SJSA1 (cell line): ENCODE results near the gene CAMTA1. TPM values are rescaled to one million over a fixed set of nuclear protein-coding genes. Genes with fewer than 3 reads are reported as not detected.

ENCODE experiments used
- DNase-seq, 2 experiments: peaks; one replicate each; pipeline ENCODE4 v3.0.0-alpha.2; 2015 to 2020; ENCODE audit warnings: low spot score in 2 of 2, low read depth in 1 of 2
- H3K27ac ChIP-seq: fragments of 250-450 bp; sonication (Bioruptor Pico); 2 replicates; pipeline ENCODE4 v1.5.1; 2020; ENCODE audit warnings: mild to moderate bottlenecking, moderate library complexity
- H3K27me3 ChIP-seq: fragments of 250-450 bp; sonication (Bioruptor Pico); replicated peaks from 2 replicates; pipeline ENCODE4 v1.5.1; 2020; ENCODE audit warnings: mild to moderate bottlenecking, moderate library complexity
- H3K36me3 ChIP-seq: fragments of 250-450 bp; sonication (Bioruptor Pico); 2 replicates; pipeline ENCODE4 v1.5.1; 2020; ENCODE audit warnings: mild to moderate bottlenecking
- H3K4me1 ChIP-seq: fragments of 250-450 bp; sonication (Bioruptor Pico); replicated peaks from 2 replicates; pipeline ENCODE4 v1.6.1; 2021; ENCODE audit warnings: mild to moderate bottlenecking
- H3K4me3 ChIP-seq: fragments of 250-450 bp; sonication (Bioruptor Pico); 2 replicates; pipeline ENCODE4 v1.5.1; 2020; ENCODE audit warnings: mild to moderate bottlenecking
- H3K9me3 ChIP-seq: fragments of 250-450 bp; sonication (Bioruptor Pico); replicated peaks from 2 replicates; pipeline ENCODE4 v1.5.1; 2020; ENCODE audit warnings: mild to moderate bottlenecking
- total RNA-seq: library from RNA; depleted of rRNA; stranded (reverse); fragments of >200 nt; shearing (Covaris generic); gene quantifications from 2 replicates; pipeline ENCODE4 v1.2.3, GENCODE V29; 2014

The CAMTA1 gene
- total RNA-seq, 1 experiment from 2014 or later = 136 TPM

- no peak for DNase-seq
- H3K9me3 ChIP-seq = no peaks in the 10 kb centered on the region
- no peaks in the 10 kb centered on the region for H3K36me3 ChIP-seq
- H3K27me3 ChIP-seq = no peaks in the 10 kb centered on the region
- no peak overlapping the region for H3K27ac ChIP-seq
- no peak overlapping the region for H3K4me3 ChIP-seq
- H3K4me1 ChIP-seq = no peaks in the 10 kb centered on the region
Measured at GRCh38 chr1:7444363-7444762, 659.1 kb downstream of the CAMTA1 start.

- DNase-seq = no peak
- no peaks in the 10 kb centered on the region for H3K27me3 ChIP-seq
- no peaks in the 10 kb centered on the region for H3K4me1 ChIP-seq
- no peaks in the 10 kb centered on the region for H3K36me3 ChIP-seq
- H3K27ac ChIP-seq = no peak overlapping the region
- H3K4me3 ChIP-seq = no peak overlapping the region
- no peaks in the 10 kb centered on the region for H3K9me3 ChIP-seq
Measured at GRCh38 chr1:7447093-7447492, 661.8 kb downstream of the CAMTA1 start.

- no peaks in the 10 kb centered on the region for H3K9me3 ChIP-seq
- DNase-seq = no peak
- no peak overlapping the region for H3K27ac ChIP-seq
- H3K27me3 ChIP-seq = no peaks in the 10 kb centered on the region
- H3K4me1 ChIP-seq = no peaks in the 10 kb centered on the region
- no peaks in the 10 kb centered on the region for H3K36me3 ChIP-seq
- no peak overlapping the region for H3K4me3 ChIP-seq
Measured at GRCh38 chr1:7447736-7448135, 662.5 kb downstream of the CAMTA1 start.

- H3K9me3 ChIP-seq = no peaks in the 10 kb centered on the region
- no peaks in the 10 kb centered on the region for H3K27me3 ChIP-seq
- H3K27ac ChIP-seq = no peak overlapping the region
- no peak for DNase-seq
- H3K4me3 ChIP-seq = no peak overlapping the region
- no peaks in the 10 kb centered on the region for H3K36me3 ChIP-seq
- no peaks in the 10 kb centered on the region for H3K4me1 ChIP-seq
Measured at GRCh38 chr1:7448986-7449385, 663.7 kb downstream of the CAMTA1 start.

GRCh38 chr1:7449750-7450149 is 664.5 kb downstream of the CAMTA1 start:
- H3K27ac ChIP-seq = no peak overlapping the region
- H3K36me3 ChIP-seq = no peaks in the 10 kb centered on the region
- DNase-seq = no peak
- no peak overlapping the region for H3K4me3 ChIP-seq
- no peaks in the 10 kb centered on the region for H3K4me1 ChIP-seq
- no peaks in the 10 kb centered on the region for H3K27me3 ChIP-seq
- no peaks in the 10 kb centered on the region for H3K9me3 ChIP-seq

- no peak overlapping the region for H3K27ac ChIP-seq
- H3K4me1 ChIP-seq = no peaks in the 10 kb centered on the region
- DNase-seq = no peak
- no peak overlapping the region for H3K4me3 ChIP-seq
- no peaks in the 10 kb centered on the region for H3K9me3 ChIP-seq
- H3K36me3 ChIP-seq = no peaks in the 10 kb centered on the region
- no peaks in the 10 kb centered on the region for H3K27me3 ChIP-seq
Measured at GRCh38 chr1:7450838-7451237, 665.6 kb downstream of the CAMTA1 start.

- no peak overlapping the region for H3K27ac ChIP-seq
- no peaks in the 10 kb centered on the region for H3K9me3 ChIP-seq
- H3K4me3 ChIP-seq = no peak overlapping the region
- no peaks in the 10 kb centered on the region for H3K4me1 ChIP-seq
- H3K27me3 ChIP-seq = no peaks in the 10 kb centered on the region
- no peak for DNase-seq
- H3K36me3 ChIP-seq = no peaks in the 10 kb centered on the region
Measured at GRCh38 chr1:7453038-7453437, 667.8 kb downstream of the CAMTA1 start.

GRCh38 chr1:7454052-7454815 is 669.0 kb downstream of the CAMTA1 start:
- no peak for DNase-seq
- Histone ChIP-seq H3K9me3 (no peaks in the 10 kb centered on the region), H3K4me3 (no peak overlapping the region), H3K27ac (no peak overlapping the region), H3K36me3 (no peaks in the 10 kb centered on the region), H3K4me1 (no peaks in the 10 kb centered on the region), H3K27me3 (no peaks in the 10 kb centered on the region)

GRCh38 chr1:7454895-7455784 is 669.9 kb downstream of the CAMTA1 start:
- Histone ChIP-seq H3K27me3 (no peaks in the 10 kb centered on the region), H3K4me3 (no peak overlapping the region), H3K4me1 (no peaks in the 10 kb centered on the region), H3K36me3 (no peaks in the 10 kb centered on the region), H3K27ac (no peak overlapping the region), H3K9me3 (no peaks in the 10 kb centered on the region)
- no peak for DNase-seq

GRCh38 chr1:7455796-7456721 is 670.8 kb downstream of the CAMTA1 start:
- Histone ChIP-seq H3K36me3 (no peaks in the 10 kb centered on the region), H3K4me3 (no peak overlapping the region), H3K4me1 (no peaks in the 10 kb centered on the region), H3K27me3 (no peaks in the 10 kb centered on the region), H3K27ac (no peak overlapping the region), H3K9me3 (no peaks in the 10 kb centered on the region)
- no peak for DNase-seq

- H3K4me3 ChIP-seq = no peak overlapping the region
- no peaks in the 10 kb centered on the region for H3K9me3 ChIP-seq
- DNase-seq = no peak
- H3K36me3 ChIP-seq = no peaks in the 10 kb centered on the region
- H3K27me3 ChIP-seq = no peaks in the 10 kb centered on the region
- no peaks in the 10 kb centered on the region for H3K4me1 ChIP-seq
- no peak overlapping the region for H3K27ac ChIP-seq
Measured at GRCh38 chr1:7456722-7457082, 671.4 kb downstream of the CAMTA1 start.

GRCh38 chr1:7457811-7458210 is 672.6 kb downstream of the CAMTA1 start:
- H3K27ac ChIP-seq = no peak overlapping the region
- H3K4me1 ChIP-seq = no peaks in the 10 kb centered on the region
- no peaks in the 10 kb centered on the region for H3K9me3 ChIP-seq
- H3K36me3 ChIP-seq = no peaks in the 10 kb centered on the region
- DNase-seq = no peak
- no peaks in the 10 kb centered on the region; the same call in 1 of the 2 replicates for H3K27me3 ChIP-seq
- H3K4me3 ChIP-seq = no peak overlapping the region

- Histone ChIP-seq H3K4me3 (no peak overlapping the region), H3K9me3 (no peaks in the 10 kb centered on the region), H3K36me3 (no peaks in the 10 kb centered on the region), H3K27me3 (no peaks in the 10 kb centered on the region; the same call in 1 of the 2 replicates), H3K4me1 (no peaks in the 10 kb centered on the region), H3K27ac (no peak overlapping the region)
- no peak for DNase-seq
Measured at GRCh38 chr1:7458946-7459345, 673.7 kb downstream of the CAMTA1 start.
